SW480 (cell line): ENCODE measurements around the gene TXLNG.

Experiments used
- DNase-seq: peaks from one replicate; pipeline ENCODE4 v3.0.0-alpha.2; 2016; ENCODE audit warnings: low spot score

The TXLNG gene

GRCh38 chrX:16839219-16839851 is 53.1 kb downstream of the TXLNG start:
- DNase-seq, result no peak

GRCh38 chrX:16839852-16840460 is 53.7 kb downstream of the TXLNG start:
- peak; percentile 25 for DNase-seq

GRCh38 chrX:16842684-16843083 is 56.4 kb downstream of the TXLNG start:
- DNase-seq, result no peak

GRCh38 chrX:16843208-16843909 is 57.1 kb downstream of the TXLNG start:
- no peak for DNase-seq

- DNase-seq, result no peak
Observed at GRCh38 chrX:16845686-16846085, 59.4 kb downstream of the TXLNG start.

- DNase-seq, result no peak
Observed at GRCh38 chrX:16848541-16848940, 62.3 kb downstream of the TXLNG start.

- DNase-seq, result no peak
Observed at GRCh38 chrX:16851421-16851820, 65.2 kb downstream of the TXLNG start.

- DNase-seq, result no peak
Observed at GRCh38 chrX:16851827-16852226, 65.6 kb downstream of the TXLNG start.

GRCh38 chrX:16852617-16853179 is 66.4 kb downstream of the TXLNG start:
- DNase-seq, result no peak

- no peak for DNase-seq
Observed at GRCh38 chrX:16853537-16853936, 67.3 kb downstream of the TXLNG start.

GRCh38 chrX:16855363-16856075 is 69.3 kb downstream of the TXLNG start:
- DNase-seq, result no peak

GRCh38 chrX:16856076-16856404 is 69.8 kb downstream of the TXLNG start:
- DNase-seq, result peak; percentile 22

GRCh38 chrX:16856744-16857143 is 70.5 kb downstream of the TXLNG start:
- no peak for DNase-seq

- DNase-seq, result no peak
Observed at GRCh38 chrX:16862829-16863228, 76.6 kb downstream of the TXLNG start.

GRCh38 chrX:16867947-16868346 is 81.7 kb downstream of the TXLNG start:
- no peak for DNase-seq

GRCh38 chrX:16868920-16869319 is 82.7 kb downstream of the TXLNG start:
- DNase-seq, result no peak

GRCh38 chrX:16869393-16870094 is 83.3 kb downstream of the TXLNG start:
- DNase-seq, result peak; percentile 51

GRCh38 chrX:16870095-16870861 is 84.0 kb downstream of the TXLNG start, which contains the start of gene RBBP7:
Gene RBBP7, minus strand, starts transcription at chrX:16870362. Its CDS starts 309 bp downstream, at chrX:16870053.
- peak; percentile 89 for DNase-seq

- peak; percentile 44 for DNase-seq
Observed at GRCh38 chrX:16870862-16871815, 84.9 kb downstream of the TXLNG start.

GRCh38 chrX:16873106-16873505 is 86.8 kb downstream of the TXLNG start:
- no peak for DNase-seq
